ENCODE results near the gene CXCL11. TPM values are rescaled to one million over a fixed set of nuclear protein-coding genes. Genes with fewer than 3 reads are reported as not detected.

The CXCL11 gene
- total and polyA plus RNA-seq, 2 experiments from 2014 or later, result 0.81 to 1.9 TPM

DNA sequence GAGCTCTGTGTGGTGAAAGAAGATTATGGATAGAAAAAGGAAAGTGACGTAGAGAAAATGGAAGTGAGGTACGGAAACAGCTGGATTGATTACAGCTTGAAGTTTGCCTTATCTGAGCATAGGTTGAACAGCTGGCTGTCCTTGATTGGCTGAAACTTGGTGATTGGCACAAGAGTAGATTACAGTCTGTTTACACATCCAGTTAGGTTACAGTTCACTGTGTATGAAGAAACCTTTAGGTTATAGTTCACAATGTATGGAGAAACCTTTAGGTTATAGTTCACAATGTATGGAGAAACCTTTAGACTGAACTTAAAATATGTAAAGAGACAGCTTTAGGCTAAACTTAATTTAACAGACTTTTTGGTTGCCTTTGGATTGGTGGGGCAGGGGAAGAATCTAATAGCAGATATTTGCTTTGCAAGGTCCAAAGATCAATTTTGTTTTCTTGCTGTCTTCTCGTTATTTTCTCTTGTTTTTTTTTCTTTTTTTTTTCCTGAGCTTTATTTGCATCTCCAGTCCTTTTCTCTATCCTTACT, 23.1 kb upstream of the CXCL11 start:
- Mint-ChIP-seq H3K27me3 (ENCODE audit: insufficient read depth, low read depth, poor library complexity) (peaks cover 2% of the 10 kb centered on the region), H3K4me3 (no peak overlapping the region), H3K9me3 (no peaks in the 10 kb centered on the region), H3K36me3 (ENCODE audit: low read depth) (no peaks in the 10 kb centered on the region), H3K27ac (no peak overlapping the region), H3K4me1 (peaks cover 22% of the 10 kb centered on the region)
- H3K9me2 ChIP-seq (ENCODE audit: insufficient read depth), result no peaks in the 10 kb centered on the region
- no peak for ATAC-seq
- H3K4me1 ChIP-seq (ENCODE audit: insufficient read depth), result peaks cover 24% of the 10 kb centered on the region
- H2AFZ ChIP-seq, result no peak overlapping the region
- no peaks in the 10 kb centered on the region for H3F3A ChIP-seq (replicated peaks; ENCODE audit: low read depth)
- no peak for DNase-seq (ENCODE audit: low spot score)
- no peaks in the 10 kb centered on the region for H3K27me3 ChIP-seq (ENCODE audit: insufficient read depth)
- no peaks in the 10 kb centered on the region for H3K36me3 ChIP-seq (ENCODE audit: insufficient read depth)
- no peak overlapping the region for H3K27ac ChIP-seq (ENCODE audit: low read depth)
- TF ChIP-seq JUNB (IDR thresholded peaks at IDR 0.05; ENCODE audit: unreplicated experiment) (no peak), STAT1 (IDR thresholded peaks at IDR 0.05; ENCODE audit: unreplicated experiment) (no peak), NANOG (IDR thresholded peaks at IDR 0.05; ENCODE audit: borderline replicate concordance) (no peak; the same call in 1 of the 2 replicates), POLR2AphosphoS5 (IDR thresholded peaks at IDR 0.05; ENCODE audit: low read depth) (no peak), EZH2phosphoT487 (IDR thresholded peaks at IDR 0.05; ENCODE audit: unreplicated experiment) (no peak), ZNF331 (CRISPR knock-in tag; IDR thresholded peaks at IDR 0.05; ENCODE audit: low read depth) (no peak), ZNF114 (CRISPR knock-in tag; IDR thresholded peaks at IDR 0.05) (no peak), CREB1 (CRISPR knock-in tag; IDR thresholded peaks at IDR 0.05; ENCODE audit: low read depth) (no peak), EZH2 (IDR thresholded peaks at IDR 0.05; ENCODE audit: low read depth, unreplicated experiment) (no peak)
- TF ChIP-seq, protein P1, sequence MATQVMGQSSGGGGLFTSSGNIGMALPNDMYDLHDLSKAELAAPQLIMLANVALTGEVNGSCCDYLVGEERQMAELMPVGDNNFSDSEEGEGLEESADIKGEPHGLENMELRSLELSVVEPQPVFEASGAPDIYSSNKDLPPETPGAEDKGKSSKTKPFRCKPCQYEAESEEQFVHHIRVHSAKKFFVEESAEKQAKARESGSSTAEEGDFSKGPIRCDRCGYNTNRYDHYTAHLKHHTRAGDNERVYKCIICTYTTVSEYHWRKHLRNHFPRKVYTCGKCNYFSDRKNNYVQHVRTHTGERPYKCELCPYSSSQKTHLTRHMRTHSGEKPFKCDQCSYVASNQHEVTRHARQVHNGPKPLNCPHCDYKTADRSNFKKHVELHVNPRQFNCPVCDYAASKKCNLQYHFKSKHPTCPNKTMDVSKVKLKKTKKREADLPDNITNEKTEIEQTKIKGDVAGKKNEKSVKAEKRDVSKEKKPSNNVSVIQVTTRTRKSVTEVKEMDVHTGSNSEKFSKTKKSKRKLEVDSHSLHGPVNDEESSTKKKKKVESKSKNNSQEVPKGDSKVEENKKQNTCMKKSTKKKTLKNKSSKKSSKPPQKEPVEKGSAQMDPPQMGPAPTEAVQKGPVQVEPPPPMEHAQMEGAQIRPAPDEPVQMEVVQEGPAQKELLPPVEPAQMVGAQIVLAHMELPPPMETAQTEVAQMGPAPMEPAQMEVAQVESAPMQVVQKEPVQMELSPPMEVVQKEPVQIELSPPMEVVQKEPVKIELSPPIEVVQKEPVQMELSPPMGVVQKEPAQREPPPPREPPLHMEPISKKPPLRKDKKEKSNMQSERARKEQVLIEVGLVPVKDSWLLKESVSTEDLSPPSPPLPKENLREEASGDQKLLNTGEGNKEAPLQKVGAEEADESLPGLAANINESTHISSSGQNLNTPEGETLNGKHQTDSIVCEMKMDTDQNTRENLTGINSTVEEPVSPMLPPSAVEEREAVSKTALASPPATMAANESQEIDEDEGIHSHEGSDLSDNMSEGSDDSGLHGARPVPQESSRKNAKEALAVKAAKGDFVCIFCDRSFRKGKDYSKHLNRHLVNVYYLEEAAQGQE (IDR thresholded peaks at IDR 0.05; ENCODE audit: unreplicated experiment), result no peak
- TF ChIP-seq, protein P2, sequence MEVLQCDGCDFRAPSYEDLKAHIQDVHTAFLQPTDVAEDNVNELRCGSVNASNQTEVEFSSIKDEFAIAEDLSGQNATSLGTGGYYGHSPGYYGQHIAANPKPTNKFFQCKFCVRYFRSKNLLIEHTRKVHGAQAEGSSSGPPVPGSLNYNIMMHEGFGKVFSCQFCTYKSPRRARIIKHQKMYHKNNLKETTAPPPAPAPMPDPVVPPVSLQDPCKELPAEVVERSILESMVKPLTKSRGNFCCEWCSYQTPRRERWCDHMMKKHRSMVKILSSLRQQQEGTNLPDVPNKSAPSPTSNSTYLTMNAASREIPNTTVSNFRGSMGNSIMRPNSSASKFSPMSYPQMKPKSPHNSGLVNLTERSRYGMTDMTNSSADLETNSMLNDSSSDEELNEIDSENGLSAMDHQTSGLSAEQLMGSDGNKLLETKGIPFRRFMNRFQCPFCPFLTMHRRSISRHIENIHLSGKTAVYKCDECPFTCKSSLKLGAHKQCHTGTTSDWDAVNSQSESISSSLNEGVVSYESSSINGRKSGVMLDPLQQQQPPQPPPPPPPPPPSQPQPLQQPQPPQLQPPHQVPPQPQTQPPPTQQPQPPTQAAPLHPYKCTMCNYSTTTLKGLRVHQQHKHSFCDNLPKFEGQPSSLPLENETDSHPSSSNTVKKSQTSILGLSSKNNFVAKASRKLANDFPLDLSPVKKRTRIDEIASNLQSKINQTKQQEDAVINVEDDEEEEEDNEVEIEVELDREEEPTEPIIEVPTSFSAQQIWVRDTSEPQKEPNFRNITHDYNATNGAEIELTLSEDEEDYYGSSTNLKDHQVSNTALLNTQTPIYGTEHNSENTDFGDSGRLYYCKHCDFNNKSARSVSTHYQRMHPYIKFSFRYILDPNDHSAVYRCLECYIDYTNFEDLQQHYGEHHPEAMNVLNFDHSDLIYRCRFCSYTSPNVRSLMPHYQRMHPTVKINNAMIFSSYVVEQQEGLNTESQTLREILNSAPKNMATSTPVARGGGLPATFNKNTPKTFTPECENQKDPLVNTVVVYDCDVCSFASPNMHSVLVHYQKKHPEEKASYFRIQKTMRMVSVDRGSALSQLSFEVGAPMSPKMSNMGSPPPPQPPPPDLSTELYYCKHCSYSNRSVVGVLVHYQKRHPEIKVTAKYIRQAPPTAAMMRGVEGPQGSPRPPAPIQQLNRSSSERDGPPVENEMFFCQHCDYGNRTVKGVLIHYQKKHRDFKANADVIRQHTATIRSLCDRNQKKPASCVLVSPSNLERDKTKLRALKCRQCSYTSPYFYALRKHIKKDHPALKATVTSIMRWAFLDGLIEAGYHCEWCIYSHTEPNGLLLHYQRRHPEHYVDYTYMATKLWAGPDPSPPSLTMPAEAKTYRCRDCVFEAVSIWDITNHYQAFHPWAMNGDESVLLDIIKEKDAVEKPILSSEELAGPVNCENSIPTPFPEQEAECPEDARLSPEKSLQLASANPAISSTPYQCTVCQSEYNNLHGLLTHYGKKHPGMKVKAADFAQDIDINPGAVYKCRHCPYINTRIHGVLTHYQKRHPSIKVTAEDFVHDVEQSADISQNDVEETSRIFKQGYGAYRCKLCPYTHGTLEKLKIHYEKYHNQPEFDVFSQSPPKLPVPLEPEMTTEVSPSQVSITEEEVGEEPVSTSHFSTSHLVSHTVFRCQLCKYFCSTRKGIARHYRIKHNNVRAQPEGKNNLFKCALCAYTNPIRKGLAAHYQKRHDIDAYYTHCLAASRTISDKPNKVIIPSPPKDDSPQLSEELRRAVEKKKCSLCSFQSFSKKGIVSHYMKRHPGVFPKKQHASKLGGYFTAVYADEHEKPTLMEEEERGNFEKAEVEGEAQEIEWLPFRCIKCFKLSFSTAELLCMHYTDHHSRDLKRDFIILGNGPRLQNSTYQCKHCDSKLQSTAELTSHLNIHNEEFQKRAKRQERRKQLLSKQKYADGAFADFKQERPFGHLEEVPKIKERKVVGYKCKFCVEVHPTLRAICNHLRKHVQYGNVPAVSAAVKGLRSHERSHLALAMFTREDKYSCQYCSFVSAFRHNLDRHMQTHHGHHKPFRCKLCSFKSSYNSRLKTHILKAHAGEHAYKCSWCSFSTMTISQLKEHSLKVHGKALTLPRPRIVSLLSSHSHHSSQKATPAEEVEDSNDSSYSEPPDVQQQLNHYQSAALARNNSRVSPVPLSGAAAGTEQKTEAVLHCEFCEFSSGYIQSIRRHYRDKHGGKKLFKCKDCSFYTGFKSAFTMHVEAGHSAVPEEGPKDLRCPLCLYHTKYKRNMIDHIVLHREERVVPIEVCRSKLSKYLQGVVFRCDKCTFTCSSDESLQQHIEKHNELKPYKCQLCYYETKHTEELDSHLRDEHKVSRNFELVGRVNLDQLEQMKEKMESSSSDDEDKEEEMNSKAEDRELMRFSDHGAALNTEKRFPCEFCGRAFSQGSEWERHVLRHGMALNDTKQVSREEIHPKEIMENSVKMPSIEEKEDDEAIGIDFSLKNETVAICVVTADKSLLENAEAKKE (CRISPR knock-in tag; IDR thresholded peaks at IDR 0.05), result no peak
- TF ChIP-seq, protein P3, sequence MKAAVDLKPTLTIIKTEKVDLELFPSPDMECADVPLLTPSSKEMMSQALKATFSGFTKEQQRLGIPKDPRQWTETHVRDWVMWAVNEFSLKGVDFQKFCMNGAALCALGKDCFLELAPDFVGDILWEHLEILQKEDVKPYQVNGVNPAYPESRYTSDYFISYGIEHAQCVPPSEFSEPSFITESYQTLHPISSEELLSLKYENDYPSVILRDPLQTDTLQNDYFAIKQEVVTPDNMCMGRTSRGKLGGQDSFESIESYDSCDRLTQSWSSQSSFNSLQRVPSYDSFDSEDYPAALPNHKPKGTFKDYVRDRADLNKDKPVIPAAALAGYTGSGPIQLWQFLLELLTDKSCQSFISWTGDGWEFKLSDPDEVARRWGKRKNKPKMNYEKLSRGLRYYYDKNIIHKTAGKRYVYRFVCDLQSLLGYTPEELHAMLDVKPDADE (IDR thresholded peaks at IDR 0.05), result no peak
- TF ChIP-seq, protein P4, sequence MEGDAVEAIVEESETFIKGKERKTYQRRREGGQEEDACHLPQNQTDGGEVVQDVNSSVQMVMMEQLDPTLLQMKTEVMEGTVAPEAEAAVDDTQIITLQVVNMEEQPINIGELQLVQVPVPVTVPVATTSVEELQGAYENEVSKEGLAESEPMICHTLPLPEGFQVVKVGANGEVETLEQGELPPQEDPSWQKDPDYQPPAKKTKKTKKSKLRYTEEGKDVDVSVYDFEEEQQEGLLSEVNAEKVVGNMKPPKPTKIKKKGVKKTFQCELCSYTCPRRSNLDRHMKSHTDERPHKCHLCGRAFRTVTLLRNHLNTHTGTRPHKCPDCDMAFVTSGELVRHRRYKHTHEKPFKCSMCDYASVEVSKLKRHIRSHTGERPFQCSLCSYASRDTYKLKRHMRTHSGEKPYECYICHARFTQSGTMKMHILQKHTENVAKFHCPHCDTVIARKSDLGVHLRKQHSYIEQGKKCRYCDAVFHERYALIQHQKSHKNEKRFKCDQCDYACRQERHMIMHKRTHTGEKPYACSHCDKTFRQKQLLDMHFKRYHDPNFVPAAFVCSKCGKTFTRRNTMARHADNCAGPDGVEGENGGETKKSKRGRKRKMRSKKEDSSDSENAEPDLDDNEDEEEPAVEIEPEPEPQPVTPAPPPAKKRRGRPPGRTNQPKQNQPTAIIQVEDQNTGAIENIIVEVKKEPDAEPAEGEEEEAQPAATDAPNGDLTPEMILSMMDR (conservative IDR thresholded peaks at IDR 0.05; ENCODE audit: low read depth in 2 of 2), result no peak
- H3K4me3 ChIP-seq, result no peak overlapping the region
- H4K20me1 ChIP-seq (replicated peaks; ENCODE audit: insufficient read depth), result no peaks in the 10 kb centered on the region
- H3K79me2 ChIP-seq (replicated peaks; ENCODE audit: insufficient read depth), result no peaks in the 10 kb centered on the region
- H3K4me2 ChIP-seq, result no peak overlapping the region
